ENCODE data around the gene MEF2B.
"Not testable (repeated sequence)": the region's sequence is repeated elsewhere in the genome, so short reads cannot be mapped to it uniquely, and the experiment has no call there.

DNA sequence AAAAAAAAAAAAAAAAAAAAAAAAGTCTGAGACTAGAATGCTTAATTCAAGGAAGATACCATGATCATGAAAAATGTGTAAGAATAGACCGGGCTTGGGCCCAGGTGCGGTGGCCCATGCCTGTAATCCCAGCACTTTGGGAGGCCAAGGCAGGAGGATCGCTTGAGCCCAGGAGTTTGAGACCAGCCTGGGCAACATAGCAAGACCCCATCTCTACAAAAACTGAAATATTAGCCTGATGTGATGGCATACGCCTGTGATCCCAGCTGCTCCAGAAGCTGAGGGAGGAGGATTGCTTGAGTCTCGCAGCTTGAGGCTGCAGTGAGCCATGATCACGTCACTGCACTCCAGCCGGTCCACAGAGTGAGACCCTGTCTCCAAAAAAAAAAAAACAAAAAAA is 63.1 kb downstream of the MEF2B start:
- TF ChIP-seq, protein P1, sequence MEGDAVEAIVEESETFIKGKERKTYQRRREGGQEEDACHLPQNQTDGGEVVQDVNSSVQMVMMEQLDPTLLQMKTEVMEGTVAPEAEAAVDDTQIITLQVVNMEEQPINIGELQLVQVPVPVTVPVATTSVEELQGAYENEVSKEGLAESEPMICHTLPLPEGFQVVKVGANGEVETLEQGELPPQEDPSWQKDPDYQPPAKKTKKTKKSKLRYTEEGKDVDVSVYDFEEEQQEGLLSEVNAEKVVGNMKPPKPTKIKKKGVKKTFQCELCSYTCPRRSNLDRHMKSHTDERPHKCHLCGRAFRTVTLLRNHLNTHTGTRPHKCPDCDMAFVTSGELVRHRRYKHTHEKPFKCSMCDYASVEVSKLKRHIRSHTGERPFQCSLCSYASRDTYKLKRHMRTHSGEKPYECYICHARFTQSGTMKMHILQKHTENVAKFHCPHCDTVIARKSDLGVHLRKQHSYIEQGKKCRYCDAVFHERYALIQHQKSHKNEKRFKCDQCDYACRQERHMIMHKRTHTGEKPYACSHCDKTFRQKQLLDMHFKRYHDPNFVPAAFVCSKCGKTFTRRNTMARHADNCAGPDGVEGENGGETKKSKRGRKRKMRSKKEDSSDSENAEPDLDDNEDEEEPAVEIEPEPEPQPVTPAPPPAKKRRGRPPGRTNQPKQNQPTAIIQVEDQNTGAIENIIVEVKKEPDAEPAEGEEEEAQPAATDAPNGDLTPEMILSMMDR (IDR thresholded peaks at IDR 0.05; ENCODE audit: low read length) = not testable (repeated sequence)
- not testable (repeated sequence) for TF ChIP-seq EZH2 (IDR thresholded peaks at IDR 0.05; ENCODE audit: borderline replicate concordance, low read length)

Measured in OCI-LY1 (cell line).